ENCODE data around the gene SPATA3.

The SPATA3 gene

GRCh38 chr2:230976671-230977171 lies 19.2 kb upstream of the SPATA3 start:
- TF ChIP-seq ZBTB7A (IDR thresholded peaks at IDR 0.05; ENCODE audit: low read depth) (no peak), NFIC (IDR thresholded peaks at IDR 0.05) (no peak), FOXM1 (IDR thresholded peaks at IDR 0.05; ENCODE audit: borderline replicate concordance, low read depth) (no peak), USF1 (IDR thresholded peaks at IDR 0.05) (no peak), MAX (IDR thresholded peaks at IDR 0.05) (no peak), EGR1 (IDR thresholded peaks at IDR 0.05) (no peak), TAF1 (IDR thresholded peaks at IDR 0.05; ENCODE audit: low read depth) (no peak), EP300 (IDR thresholded peaks at IDR 0.05; ENCODE audit: borderline replicate concordance) (no peak), RAD21 (IDR thresholded peaks at IDR 0.05; ENCODE audit: low read depth) (no peak), CEBPB (IDR thresholded peaks at IDR 0.05) (no peak), TCF12 (IDR thresholded peaks at IDR 0.05; ENCODE audit: low read depth) (no peak), YY1 (IDR thresholded peaks at IDR 0.05; ENCODE audit: low read depth) (no peak), REST (IDR thresholded peaks at IDR 0.05; ENCODE audit: low read depth) (no peak), TEAD4 (IDR thresholded peaks at IDR 0.05) (no peak), CREB1 (IDR thresholded peaks at IDR 0.05; ENCODE audit: low read depth) (no peak)

- TF ChIP-seq CREB1 (IDR thresholded peaks at IDR 0.05; ENCODE audit: low read depth) (no peak), YY1 (IDR thresholded peaks at IDR 0.05; ENCODE audit: low read depth) (no peak), TAF1 (IDR thresholded peaks at IDR 0.05; ENCODE audit: low read depth) (no peak), TEAD4 (IDR thresholded peaks at IDR 0.05) (no peak), RAD21 (IDR thresholded peaks at IDR 0.05; ENCODE audit: low read depth) (no peak), NFIC (IDR thresholded peaks at IDR 0.05) (no peak), MAX (IDR thresholded peaks at IDR 0.05) (no peak), CEBPB (IDR thresholded peaks at IDR 0.05) (no peak), USF1 (IDR thresholded peaks at IDR 0.05) (no peak), EP300 (IDR thresholded peaks at IDR 0.05; ENCODE audit: borderline replicate concordance) (no peak), ZBTB7A (IDR thresholded peaks at IDR 0.05; ENCODE audit: low read depth) (no peak), FOXM1 (IDR thresholded peaks at IDR 0.05; ENCODE audit: borderline replicate concordance, low read depth) (no peak)
Measured at GRCh38 chr2:230980468-230980867, 15.5 kb upstream of the SPATA3 start.

- TF ChIP-seq NFIC (IDR thresholded peaks at IDR 0.05), result no peak
- TF ChIP-seq EGR1 (IDR thresholded peaks at IDR 0.05), result no peak
- TF ChIP-seq YY1 (IDR thresholded peaks at IDR 0.05; ENCODE audit: low read depth), result no peak
- TF ChIP-seq TCF12 (IDR thresholded peaks at IDR 0.05; ENCODE audit: low read depth), result no peak
- no peak for TF ChIP-seq CREB1 (IDR thresholded peaks at IDR 0.05; ENCODE audit: low read depth)
- no peak for TF ChIP-seq RAD21 (IDR thresholded peaks at IDR 0.05; ENCODE audit: low read depth)
- no peak for TF ChIP-seq CEBPB (IDR thresholded peaks at IDR 0.05)
- no peak for TF ChIP-seq TEAD4 (IDR thresholded peaks at IDR 0.05)
- no peak for TF ChIP-seq REST (IDR thresholded peaks at IDR 0.05; ENCODE audit: low read depth)
- no peak for TF ChIP-seq FOXM1 (IDR thresholded peaks at IDR 0.05; ENCODE audit: borderline replicate concordance, low read depth)
Measured at GRCh38 chr2:230981704-230982103, 14.2 kb upstream of the SPATA3 start.

- TF ChIP-seq YY1 (IDR thresholded peaks at IDR 0.05; ENCODE audit: low read depth), result no peak
- no peak for TF ChIP-seq TCF12 (IDR thresholded peaks at IDR 0.05; ENCODE audit: low read depth)
- TF ChIP-seq USF1 (IDR thresholded peaks at IDR 0.05), result no peak
- no peak for TF ChIP-seq RAD21 (IDR thresholded peaks at IDR 0.05; ENCODE audit: low read depth)
- TF ChIP-seq FOXM1 (IDR thresholded peaks at IDR 0.05; ENCODE audit: borderline replicate concordance, low read depth), result no peak
- no peak for TF ChIP-seq TAF1 (IDR thresholded peaks at IDR 0.05; ENCODE audit: low read depth)
- no peak for TF ChIP-seq EP300 (IDR thresholded peaks at IDR 0.05; ENCODE audit: borderline replicate concordance)
- no peak for TF ChIP-seq CEBPB (IDR thresholded peaks at IDR 0.05)
- no peak for TF ChIP-seq ZBTB7A (IDR thresholded peaks at IDR 0.05; ENCODE audit: low read depth)
Measured at GRCh38 chr2:230982126-230982525, 13.8 kb upstream of the SPATA3 start.

GRCh38 chr2:230982528-230982927 lies 13.4 kb upstream of the SPATA3 start:
- TF ChIP-seq EP300 (IDR thresholded peaks at IDR 0.05; ENCODE audit: borderline replicate concordance) (no peak), YY1 (IDR thresholded peaks at IDR 0.05; ENCODE audit: low read depth) (no peak), CREB1 (IDR thresholded peaks at IDR 0.05; ENCODE audit: low read depth) (no peak), RAD21 (IDR thresholded peaks at IDR 0.05; ENCODE audit: low read depth) (no peak), EGR1 (IDR thresholded peaks at IDR 0.05) (no peak), REST (IDR thresholded peaks at IDR 0.05; ENCODE audit: low read depth) (no peak), TEAD4 (IDR thresholded peaks at IDR 0.05) (no peak)
